OCI-LY1 (cell line): ENCODE data around the gene SDK2.

ENCODE experiments used
- H2AFZ ChIP-seq: fragments of 200-600 bp; sonication (generic), shearing (Covaris generic); 2 replicates; pipeline ENCODE4 v1.6.0; 2014; ENCODE audit warnings: antibody characterized with exemption, mild to moderate bottlenecking, low read length
- H3F3A ChIP-seq: fragments of 200-600 bp; sonication (generic), shearing (Covaris generic); 2 replicates; pipeline ENCODE4 v1.6.0; 2014; ENCODE audit warnings: mild to moderate bottlenecking, antibody characterized with exemption, low read length, moderate library complexity; ENCODE audit not compliant: insufficient read depth
- H3K27ac ChIP-seq: fragments of 200-600 bp; sonication (generic); 2 replicates; pipeline ENCODE4 v1.5.1; 2014; ENCODE audit warnings: low read length, mixed run types, mild to moderate bottlenecking, low read depth; ENCODE audit not compliant: poor library complexity, severe bottlenecking
- H3K27me3 ChIP-seq: fragments of 200-600 bp; sonication (generic); 2 replicates; pipeline ENCODE4 v1.6.0; 2014; ENCODE audit warnings: antibody characterized with exemption, mild to moderate bottlenecking, low read length, moderate library complexity; ENCODE audit not compliant: insufficient read depth
- H3K36me3 ChIP-seq: fragments of 200-600 bp; sonication (generic); 2 replicates; pipeline ENCODE4 v1.6.1; 2014; ENCODE audit warnings: mild to moderate bottlenecking, antibody characterized with exemption, low read length, moderate library complexity, mixed read lengths; ENCODE audit not compliant: insufficient read depth
- H3K4me1 ChIP-seq: fragments of 200-600 bp; sonication (generic); 2 replicates; pipeline ENCODE4 v1.5.1; 2014; ENCODE audit warnings: mild to moderate bottlenecking, low read length, moderate library complexity; ENCODE audit not compliant: insufficient read depth, severe bottlenecking
- H3K4me2 ChIP-seq: fragments of 200-600 bp; sonication (generic), shearing (Covaris generic); 2 replicates; pipeline ENCODE4 v1.6.1; 2014; ENCODE audit warnings: low read length
- H3K4me3 ChIP-seq: fragments of 200-600 bp; sonication (generic); 2 replicates; pipeline ENCODE4 v1.5.1; 2014; ENCODE audit warnings: low read length, low read depth, mild to moderate bottlenecking, mixed read lengths; ENCODE audit not compliant: poor library complexity, severe bottlenecking
- H3K79me2 ChIP-seq: fragments of 200-600 bp; shearing (Covaris generic); 2 replicates; pipeline ENCODE4 v1.6.1; 2016; ENCODE audit warnings: mixed run types, low read length, mixed read lengths; ENCODE audit not compliant: insufficient read depth
- H3K9ac ChIP-seq: fragments of 200-600 bp; sonication (generic), shearing (Covaris generic); 2 replicates; pipeline ENCODE4 v1.6.1; 2014; ENCODE audit warnings: mild to moderate bottlenecking, low read length, mixed read lengths
- H3K9me2 ChIP-seq: fragments of 200-600 bp; sonication (generic), shearing (Covaris generic); 2 replicates; pipeline ENCODE4 v1.6.1; 2014; ENCODE audit warnings: low read depth, mild to moderate bottlenecking, low read length, mixed read lengths
- H3K9me3 ChIP-seq: fragments of 200-600 bp; shearing (Covaris generic); 2 replicates; pipeline ENCODE4 v1.6.1; 2014; ENCODE audit warnings: low read length, mixed read lengths
- H4K20me1 ChIP-seq: fragments of 200-600 bp; sonication (generic), shearing (Covaris generic); 2 replicates; pipeline ENCODE4 v1.6.0; 2016; ENCODE audit warnings: mild to moderate bottlenecking, low read length; ENCODE audit not compliant: insufficient read depth
- CTCF ChIP-seq: fragments of 200-600 bp; sonication (generic), shearing (Covaris generic); IDR thresholded peaks from 2 replicates; pipeline ENCODE4 v1.5.1; 2017; ENCODE audit warnings: mild to moderate bottlenecking, antibody characterized with exemption, low read length, moderate library complexity, mixed read lengths
- EZH2 ChIP-seq: fragments of 200-600 bp; sonication (generic), shearing (Covaris generic); IDR thresholded peaks from 2 replicates; pipeline ENCODE4 v1.8.0; 2017; ENCODE audit warnings: borderline replicate concordance, mixed run types, mild to moderate bottlenecking, antibody characterized with exemption, low read length, moderate library complexity, mixed read lengths

Gene SDK2

GRCh38 chr17:73492821-73493814 is 151.1 kb downstream of the SDK2 start:
- Histone ChIP-seq H4K20me1 (no peaks in the 10 kb centered on the region), H3K4me3 (no peak overlapping the region), H3K9ac (no peak overlapping the region), H3K4me1 (no peaks in the 10 kb centered on the region), H3K27me3 (peaks cover 2% of the 10 kb centered on the region; the same call in 1 of the 2 replicates), H2AFZ (no peak overlapping the region), H3K27ac (no peak overlapping the region), H3K4me2 (no peak overlapping the region), H3K9me3 (no peaks in the 10 kb centered on the region), H3F3A (no peaks in the 10 kb centered on the region), H3K9me2 (no peaks in the 10 kb centered on the region), H3K79me2 (no peaks in the 10 kb centered on the region), H3K36me3 (no peaks in the 10 kb centered on the region)
- TF ChIP-seq EZH2 = no peak
- TF ChIP-seq CTCF = no peak

GRCh38 chr17:73492125-73492820 is 152.0 kb downstream of the SDK2 start:
- no peaks in the 10 kb centered on the region for H3K79me2 ChIP-seq
- no peak overlapping the region for H3K4me2 ChIP-seq
- no peaks in the 10 kb centered on the region for H3K36me3 ChIP-seq
- no peaks in the 10 kb centered on the region for H3F3A ChIP-seq
- H3K9me3 ChIP-seq = no peaks in the 10 kb centered on the region
- no peaks in the 10 kb centered on the region for H3K4me1 ChIP-seq
- no peak overlapping the region for H3K27ac ChIP-seq
- no peaks in the 10 kb centered on the region for H3K9me2 ChIP-seq
- H4K20me1 ChIP-seq = no peaks in the 10 kb centered on the region
- no peak for TF ChIP-seq CTCF
- TF ChIP-seq EZH2 = no peak
- no peak overlapping the region for H3K4me3 ChIP-seq
- H3K9ac ChIP-seq = no peak overlapping the region
- peaks cover 2% of the 10 kb centered on the region; the same call in 1 of the 2 replicates for H3K27me3 ChIP-seq
- H2AFZ ChIP-seq = no peak overlapping the region

GRCh38 chr17:73491648-73492047 is 152.6 kb downstream of the SDK2 start:
- peaks cover 2% of the 10 kb centered on the region; the same call in 1 of the 2 replicates for H3K27me3 ChIP-seq
- no peaks in the 10 kb centered on the region for H4K20me1 ChIP-seq
- no peaks in the 10 kb centered on the region for H3K36me3 ChIP-seq
- no peak overlapping the region for H2AFZ ChIP-seq
- no peaks in the 10 kb centered on the region for H3F3A ChIP-seq
- no peak overlapping the region for H3K9ac ChIP-seq
- H3K4me1 ChIP-seq = no peaks in the 10 kb centered on the region
- H3K9me2 ChIP-seq = no peaks in the 10 kb centered on the region
- H3K27ac ChIP-seq = no peak overlapping the region
- TF ChIP-seq EZH2 = no peak
- TF ChIP-seq CTCF = no peak
- H3K79me2 ChIP-seq = no peaks in the 10 kb centered on the region
- no peak overlapping the region for H3K4me2 ChIP-seq
- H3K4me3 ChIP-seq = no peak overlapping the region
- H3K9me3 ChIP-seq = no peaks in the 10 kb centered on the region
